Activated CD8-positive, alpha-beta memory T cell treated with anti-CD3 and anti-CD28 coated beads for 48 hours (primary cell): ENCODE data around the gene ABHD1.
"Not testable (repeated sequence)": the region's sequence is repeated elsewhere in the genome, so short reads cannot be mapped to it uniquely, and the experiment has no call there.

Experiments used
- DNase-seq, 3 experiments: peaks; one replicate each; pipeline ENCODE4 v3.0.0-alpha.2; 2020; ENCODE audit warnings: low read depth in 2 of 3, low spot score in 2 of 3

Gene ABHD1

GRCh38 chr2:27109083-27109482 lies 14.5 kb upstream of the ABHD1 start:
- DNase-seq, result no peak

- not testable (repeated sequence) for DNase-seq
Measured at GRCh38 chr2:27110603-27111352, 12.8 kb upstream of the ABHD1 start.

GRCh38 chr2:27111392-27112078 lies 12.1 kb upstream of the ABHD1 start:
- DNase-seq, result not testable (repeated sequence)

GRCh38 chr2:27115519-27115918 lies 8.1 kb upstream of the ABHD1 start:
- DNase-seq, result no peak

- no peak for DNase-seq
Measured at GRCh38 chr2:27117995-27118524, 5.6 kb upstream of the ABHD1 start.

- no peak for DNase-seq
Measured at GRCh38 chr2:27118525-27119329, 4.9 kb upstream of the ABHD1 start, which contains the start of gene CGREF1. CGREF1 (minus strand) TSS chr2:27119128; CDS start chr2:27104366, 14,762 bp downstream.

GRCh38 chr2:27119330-27119670 lies 4.3 kb upstream of the ABHD1 start:
- DNase-seq, result not testable (repeated sequence)

- DNase-seq, result no peak
Measured at GRCh38 chr2:27121906-27122305, 1.7 kb upstream of the ABHD1 start.

GRCh38 chr2:27122791-27123190 lies 824 bp upstream of the ABHD1 start:
- no peak for DNase-seq

GRCh38 chr2:27125104-27125503 lies 1.5 kb downstream of the ABHD1 start:
- no peak for DNase-seq

GRCh38 chr2:27126252-27126710 lies 2.7 kb downstream of the ABHD1 start:
- DNase-seq, result no peak

GRCh38 chr2:27127883-27128667 lies 4.5 kb downstream of the ABHD1 start:
- DNase-seq, result no peak

- DNase-seq, result no peak
Measured at GRCh38 chr2:27128668-27129571, 5.3 kb downstream of the ABHD1 start.

- DNase-seq, result no peak
Measured at GRCh38 chr2:27130396-27130795, 6.8 kb downstream of the ABHD1 start.

GRCh38 chr2:27131429-27131828 lies 7.8 kb downstream of the ABHD1 start:
- no peak for DNase-seq

- no peak for DNase-seq
Measured at GRCh38 chr2:27133195-27133875, 9.7 kb downstream of the ABHD1 start.

- peak; percentile 96 to 99 (median 98) for DNase-seq
Measured at GRCh38 chr2:27133905-27134780, 10.5 kb downstream of the ABHD1 start, which contains the start of gene PREB. PREB (minus strand) TSS chr2:27134636; CDS start chr2:27134421, 215 bp downstream.
